Heart left ventricle (tissue), 16 donors: Measurements from ENCODE around the gene CER1. TPM values are rescaled to one million over a fixed set of nuclear protein-coding genes. Genes with fewer than 3 reads are reported as not detected.

Experiments
- ATAC-seq, 4 donors: fragments of 200-7000 bp; cut with Tn5 transposase; one replicate each; pipeline ENCODE4 v1.9.1; 2020 to 2022; ENCODE audit warnings: moderate library complexity in 4 of 4, mild to moderate bottlenecking in 3 of 4, moderate number of reproducible peaks in 1 of 4
- DNase-seq, 5 donors: peaks; one replicate each; pipeline ENCODE4 v3.0.0-alpha.2; 2020
- H3K27ac ChIP-seq, 12 donors: fragments of 200-600 bp; sonication (generic) in 4 of 12; one replicate each; pipeline versions ENCODE4 v1.5.0 to v1.8.0; 2016 to 2022; ENCODE audit warnings: mild to moderate bottlenecking in 2 of 12
- H3K27me3 ChIP-seq, 9 donors: fragments of 200-600 bp; sonication (generic) in 2 of 9; one replicate each; pipeline versions ENCODE4 v1.5.1 to v1.8.0; 2016 to 2022; ENCODE audit warnings: mild to moderate bottlenecking in 3 of 9
- H3K36me3 ChIP-seq, 9 donors: fragments of 200-600 bp; sonication (generic) in 2 of 9; one replicate each; pipeline versions ENCODE4 v1.5.0 to v1.8.0; 2018 to 2022; ENCODE audit warnings: mild to moderate bottlenecking in 2 of 9
- H3K4me1 ChIP-seq, 12 donors: fragments of 200-600 bp; sonication (generic) in 4 of 12; one replicate each; pipeline versions ENCODE4 v1.5.0 to v1.8.0; 2016 to 2022; ENCODE audit warnings: mild to moderate bottlenecking in 3 of 12
- H3K4me3 ChIP-seq, 12 donors: fragments of 200-600 bp; sonication (generic) in 4 of 12; one replicate each; pipeline versions ENCODE4 v1.5.0 to v1.8.0; 2017 to 2022; ENCODE audit warnings: mild to moderate bottlenecking in 9 of 12, moderate library complexity in 4 of 12
- H3K9me3 ChIP-seq, 12 donors: fragments of 200-600 bp; sonication (generic) in 4 of 12; one replicate each; pipeline versions ENCODE4 v1.5.0 to v1.8.0; 2016 to 2022; ENCODE audit warnings: mild to moderate bottlenecking in 1 of 12
- POLR2A ChIP-seq, 2 donors: fragments of 450-650 bp; IDR thresholded peaks; one replicate each; pipeline ENCODE4 v1.6.1; 2017; ENCODE audit warnings: antibody characterized with exemption in 2 of 2, mild to moderate bottlenecking in 2 of 2, moderate library complexity in 2 of 2
- WGBS, 4 donors: extraction: QIAGEN DNeasy Blood & Tissue Kit in 2 of 4; methylation state at CpG; one replicate each; pipeline versions ENCODE4 v1.1.5 to v1.1.7; 2013 to 2018; 5-methylcytosine and 5-hydroxymethylcytosine counted together
- intact Hi-C, 10 donors: fragments of 100-400 bp; cut with DNase I; formaldehyde crosslinking; loops; one replicate each; pipeline versions ENCODE4 v1.11.1 to v1.14.2; 2022
- polyA plus RNA-seq, 2 donors: library from polyadenylated mRNA; stranded (reverse); fragments of 200-250 nt; gene quantifications; one replicate each; pipeline ENCODE4 v1.2.3, GENCODE V29; 2013
- total RNA-seq, 9 donors: library from RNA; depleted of rRNA in 2 of 9; stranded (reverse); fragments of >200 nt in 2 of 9; fragmentation: NEBNext Ultra II Directional in 3 of 9; extraction: Animal tissue kit (Norgen Biotek cat#: 25700) in 3 of 9; gene quantifications; one replicate each; pipeline versions ENCODE4 v1.1.0 to v1.2.4, GENCODE V29; 2016 to 2023
- TF ChIP-seq, protein P1 (sequence below), 12 donors: fragments of 200-600 bp; sonication (generic) in 4 of 12; IDR thresholded peaks; one replicate each; pipeline versions ENCODE4 v1.5.0 to v1.8.0; 2018 to 2022; ENCODE audit warnings: antibody characterized with exemption in 12 of 12, mild to moderate bottlenecking in 5 of 12
- donor health status: ischemic (EF 13 %, LVEDD 7.1; RV severe dilation, severe dysfunction).
- donor health status: healthy with polysubstance abuse.
- donor health status: DM: no; HTN: yes; CAD: no.
- donor health status: DM: no; HTN: no; CAD: no.
- donor health status: ischemic (EF 25% LVEDD 6.9; RV normal size, moderate dysfunction).
- donor health status: ischemic (EF 25% LVEDD 5.7; RV mildly dilated, moderate dysfunction).
- donor health status: healthy.
- donor health status: DM: yes; HTN: yes; CAD: no.
- donor health status: ischemic (EF 35%, LVEDD 5.7; RV mildly dilated, moderate dysfunction).
- donor health status: nonischemic (EF 11% LVEDD 7.7; RV severe dilation, severe dysfunction).
- donor health status: DM: yes; HTN: yes; CAD: no.
- donor health status: PGD.
- donor health status: ischemic (EF 29% LVEDD 5.4; RV normal size, mild dysfunction).
- donor health status: nonischemic (EF 23%, LVEDD 6.1; RV moderate dilation, normal function).

The CER1 gene
- total and polyA plus RNA-seq, 11 donors: not detected

DNA sequence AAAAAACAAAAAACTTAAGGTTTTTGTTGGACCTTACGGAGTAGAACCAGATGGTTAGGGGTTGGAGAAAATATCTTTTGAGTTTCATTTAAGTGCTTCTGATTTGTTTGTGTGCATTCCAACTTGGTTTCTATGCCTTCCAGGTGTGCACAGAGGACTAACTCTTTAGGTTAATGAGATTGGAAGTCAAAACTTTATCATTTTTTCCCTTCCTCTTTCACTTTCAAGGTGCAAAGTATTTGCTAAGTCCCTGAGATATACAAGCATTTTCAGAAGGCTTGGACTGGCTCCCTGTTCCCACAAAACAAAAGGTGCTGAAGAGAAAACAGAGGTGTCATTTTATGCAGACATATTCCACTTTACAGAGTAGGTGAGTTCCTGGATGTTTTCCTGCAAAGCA is 30.3 kb upstream of the CER1 start:
- WGBS, 4 donors: 94 to 99% (median 97%) methylated on average over 1 of the region's 1 CpG
- no peak overlapping the region for H3K27ac ChIP-seq
- TF ChIP-seq, protein P1, sequence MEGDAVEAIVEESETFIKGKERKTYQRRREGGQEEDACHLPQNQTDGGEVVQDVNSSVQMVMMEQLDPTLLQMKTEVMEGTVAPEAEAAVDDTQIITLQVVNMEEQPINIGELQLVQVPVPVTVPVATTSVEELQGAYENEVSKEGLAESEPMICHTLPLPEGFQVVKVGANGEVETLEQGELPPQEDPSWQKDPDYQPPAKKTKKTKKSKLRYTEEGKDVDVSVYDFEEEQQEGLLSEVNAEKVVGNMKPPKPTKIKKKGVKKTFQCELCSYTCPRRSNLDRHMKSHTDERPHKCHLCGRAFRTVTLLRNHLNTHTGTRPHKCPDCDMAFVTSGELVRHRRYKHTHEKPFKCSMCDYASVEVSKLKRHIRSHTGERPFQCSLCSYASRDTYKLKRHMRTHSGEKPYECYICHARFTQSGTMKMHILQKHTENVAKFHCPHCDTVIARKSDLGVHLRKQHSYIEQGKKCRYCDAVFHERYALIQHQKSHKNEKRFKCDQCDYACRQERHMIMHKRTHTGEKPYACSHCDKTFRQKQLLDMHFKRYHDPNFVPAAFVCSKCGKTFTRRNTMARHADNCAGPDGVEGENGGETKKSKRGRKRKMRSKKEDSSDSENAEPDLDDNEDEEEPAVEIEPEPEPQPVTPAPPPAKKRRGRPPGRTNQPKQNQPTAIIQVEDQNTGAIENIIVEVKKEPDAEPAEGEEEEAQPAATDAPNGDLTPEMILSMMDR (IDR thresholded peaks at IDR 0.05): no peak
- TF ChIP-seq POLR2A (IDR thresholded peaks at IDR 0.05): no peak
- no peak for DNase-seq
- no peaks in the 10 kb centered on the region for H3K27me3 ChIP-seq
- no peak for ATAC-seq
- intact Hi-C loops: loop anchor here in 1 of 10 donors (10.0 kb wide), 1 partner anchor 58 kb away; the partner anchor contains the start of gene ZDHHC21
- H3K9me3 ChIP-seq: no peaks in the 10 kb centered on the region
- H3K4me1 ChIP-seq: peaks cover 0 to 7% (median 0%) of the 10 kb centered on the region in 12 donors
- H3K4me3 ChIP-seq: no peak overlapping the region
- peaks cover 0 to 3% (median 0%) of the 10 kb centered on the region in 9 donors for H3K36me3 ChIP-seq

DNA sequence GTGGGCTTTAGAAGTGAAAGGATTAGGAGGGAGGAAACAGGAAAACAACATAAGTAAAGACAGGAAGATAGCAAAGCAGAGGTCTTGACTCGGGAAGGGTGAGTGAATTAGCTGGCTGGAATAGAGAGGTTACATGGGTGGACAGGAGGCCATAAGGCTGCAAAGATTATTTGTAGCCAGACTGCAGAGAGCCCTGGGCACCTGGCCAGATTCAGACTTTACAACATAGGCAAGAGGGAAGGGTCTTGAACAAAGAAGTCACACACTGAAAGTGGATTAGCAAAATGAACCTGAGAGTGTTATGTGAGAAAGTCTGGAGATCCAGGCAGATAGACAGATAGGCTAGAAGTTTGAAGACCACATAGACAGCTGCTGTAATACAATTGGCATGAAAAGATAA is 29.7 kb upstream of the CER1 start:
- TF ChIP-seq POLR2A (IDR thresholded peaks at IDR 0.05): no peak
- TF ChIP-seq, protein P1 (IDR thresholded peaks at IDR 0.05): no peak
- no peak for DNase-seq
- no peaks in the 10 kb centered on the region for H3K9me3 ChIP-seq
- no peaks in the 10 kb centered on the region for H3K27me3 ChIP-seq
- no peak for ATAC-seq
- 19 to 35% (median 23%) methylated on average over 1 of the region's 1 CpG for WGBS, 4 donors
- no peak overlapping the region for H3K27ac ChIP-seq
- intact Hi-C loops: loop anchor here in 1 of 10 donors (10.0 kb wide), 1 partner anchor 57 kb away; the partner anchor contains the start of gene ZDHHC21
- H3K36me3 ChIP-seq: peaks cover 0 to 9% (median 0%) of the 10 kb centered on the region in 9 donors
- H3K4me3 ChIP-seq: no peak overlapping the region
- peaks cover 0 to 7% (median 0%) of the 10 kb centered on the region in 12 donors for H3K4me1 ChIP-seq

DNA sequence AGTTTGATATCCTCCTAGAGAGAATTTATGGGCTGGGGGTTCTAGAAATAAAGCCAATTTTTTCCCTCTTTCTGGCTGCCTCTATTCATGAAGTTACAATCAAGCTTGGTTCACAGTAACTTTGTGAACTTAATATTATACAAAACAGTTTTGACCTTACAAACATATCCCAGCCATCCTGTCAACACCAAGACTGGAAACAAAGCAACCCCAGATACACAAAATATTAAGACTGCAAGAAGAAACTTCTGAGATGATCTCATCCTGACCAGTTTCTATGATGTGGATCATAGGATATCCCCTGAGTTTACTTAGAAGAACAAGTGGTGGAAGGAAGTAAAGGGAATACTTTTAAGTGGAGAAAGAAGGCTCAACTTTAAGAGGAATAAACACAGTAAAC is 28.3 kb upstream of the CER1 start:
- no peak overlapping the region for H3K4me3 ChIP-seq
- H3K27ac ChIP-seq: no peak overlapping the region
- no peaks in the 10 kb centered on the region for H3K27me3 ChIP-seq
- DNase-seq: no peak
- H3K4me1 ChIP-seq: peaks cover 0 to 7% (median 0%) of the 10 kb centered on the region in 12 donors
- intact Hi-C loops: loop anchor here in 1 of 10 donors (10.0 kb wide), 1 partner anchor 56 kb away; the partner anchor contains the start of gene ZDHHC21
- ATAC-seq: peak in 1 of 4 donors; percentile 37
- no peak for TF ChIP-seq POLR2A (IDR thresholded peaks at IDR 0.05)
- TF ChIP-seq, protein P1 (IDR thresholded peaks at IDR 0.05): no peak
- H3K36me3 ChIP-seq: peaks cover 0 to 21% (median 0%) of the 10 kb centered on the region in 9 donors
- no peaks in the 10 kb centered on the region for H3K9me3 ChIP-seq

DNA sequence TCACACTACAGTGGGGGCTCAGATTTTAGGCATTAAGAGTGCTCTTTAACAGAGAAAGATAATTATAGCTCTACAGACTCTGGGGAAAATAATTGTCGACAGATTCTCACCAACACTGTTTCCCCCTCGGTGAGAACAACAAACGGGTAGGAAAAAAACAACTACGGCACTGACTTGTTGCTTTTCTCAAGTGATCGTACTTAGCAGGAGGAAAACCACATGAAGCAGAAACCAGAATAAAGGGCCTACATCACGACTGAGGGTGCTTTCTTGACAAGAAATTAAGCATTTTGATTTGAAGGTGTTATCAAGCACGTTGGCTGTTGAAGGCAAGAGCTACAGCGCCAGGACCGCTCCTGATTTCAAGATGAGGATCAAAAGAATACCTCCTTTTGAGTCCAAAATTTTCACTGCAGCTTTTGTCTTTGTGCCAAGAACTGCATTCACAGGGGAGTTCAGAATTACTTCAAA is 27.2 kb upstream of the CER1 start:
- 36 to 46% (median 40%) methylated on average over 9 of the region's 9 CpGs for WGBS, 4 donors
- ATAC-seq (no peak), DNase-seq (no peak)
- Histone ChIP-seq H3K4me1 (peaks cover 0 to 7% (median 0%) of the 10 kb centered on the region in 12 donors), H3K36me3 (peaks cover 0 to 26% (median 0%) of the 10 kb centered on the region in 9 donors), H3K27me3 (no peaks in the 10 kb centered on the region), H3K4me3 (no peak overlapping the region), H3K27ac (no peak overlapping the region), H3K9me3 (no peaks in the 10 kb centered on the region)
- intact Hi-C loops: loop anchor here in 1 of 10 donors (10.0 kb wide), 1 partner anchor 55 kb away; the partner anchor contains the start of gene ZDHHC21
- TF ChIP-seq, protein P1 (IDR thresholded peaks at IDR 0.05): no peak
- TF ChIP-seq POLR2A (IDR thresholded peaks at IDR 0.05): no peak
